Suprapubic skin (tissue), 4 donors: Measurements from ENCODE around the gene SMC4.

Experiments used
- CTCF ChIP-seq, 2 donors: fragments of 200-600 bp in 1 of 2; fragments of 450-650 bp in 1 of 2; sonication (generic) in 1 of 2; IDR thresholded peaks; one replicate each; pipeline ENCODE4 v1.5.1; 2016 to 2019; ENCODE audit warnings: antibody characterized with exemption in 2 of 2, mild to moderate bottlenecking in 1 of 2, moderate library complexity in 1 of 2
- EP300 ChIP-seq: sonication (generic); formaldehyde crosslinking; IDR thresholded peaks from one replicate; pipeline ENCODE4 v1.6.1; 2017; ENCODE audit warnings: antibody characterized with exemption
- POLR2A ChIP-seq, 2 donors: fragments of 450-650 bp; IDR thresholded peaks; one replicate each; pipeline ENCODE4 v1.6.1; 2017; ENCODE audit warnings: antibody characterized with exemption in 2 of 2, mild to moderate bottlenecking in 2 of 2, moderate library complexity in 2 of 2
- POLR2AphosphoS5 ChIP-seq, 3 donors: sonication (generic); formaldehyde crosslinking; IDR thresholded peaks; one replicate each; pipeline ENCODE4 v1.6.1; 2017; ENCODE audit warnings: antibody characterized with exemption in 3 of 3

DNA sequence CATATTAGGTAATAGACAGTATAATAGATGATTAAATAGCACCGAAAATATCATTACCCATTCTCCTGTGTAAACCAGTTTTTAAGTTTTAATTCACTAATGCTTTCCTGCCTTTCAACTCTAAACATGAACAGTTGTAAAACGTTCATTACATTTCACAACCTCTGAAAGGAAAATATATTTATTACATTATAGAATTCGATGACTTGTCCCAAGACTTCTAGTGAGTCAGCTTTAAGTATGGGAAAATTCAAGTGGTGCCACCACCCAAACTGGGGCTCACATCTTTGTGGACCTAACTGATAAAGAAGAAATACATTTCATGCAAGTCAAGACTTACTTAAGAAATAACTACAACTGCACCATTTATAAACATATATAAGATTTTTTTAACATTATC, 48.1 kb downstream of the SMC4 start:
- no peak for TF ChIP-seq CTCF (IDR thresholded peaks at IDR 0.05)
- no peak for TF ChIP-seq POLR2AphosphoS5 (IDR thresholded peaks at IDR 0.05)
- TF ChIP-seq POLR2A (IDR thresholded peaks at IDR 0.05): no peak
- TF ChIP-seq EP300: no peak
